ENCODE data around the gene FGF8.

- TF ChIP-seq FOS (IDR thresholded peaks at IDR 0.05; ENCODE audit: low read depth, low read length) (no peak), POLR2A (IDR thresholded peaks at IDR 0.05; ENCODE audit: low read depth, low read length) (no peak), CTCF (conservative IDR thresholded peaks at IDR 0.05; ENCODE audit: low read depth, low read length) (no peak), CEBPB (IDR thresholded peaks at IDR 0.05; ENCODE audit: low read depth, low read length) (no peak), RAD21 (IDR thresholded peaks at IDR 0.05; ENCODE audit: low read length) (no peak), MAZ (IDR thresholded peaks at IDR 0.05; ENCODE audit: borderline replicate concordance, low read depth, low read length) (no peak), RCOR1 (IDR thresholded peaks at IDR 0.05; ENCODE audit: insufficient replicate concordance, low read length) (no peak), ELK1 (IDR thresholded peaks at IDR 0.05; ENCODE audit: borderline replicate concordance, low read depth, low read length) (no peak), NFE2L2 (IDR thresholded peaks at IDR 0.05; ENCODE audit: low read depth, low read length) (no peak)
Observed at GRCh38 chr10:101772017-101772894, 3.7 kb downstream of the FGF8 start.
